Kidney (tissue), 14 donors: ENCODE measurements around the gene CHSY3. TPM values are rescaled to one million over a fixed set of nuclear protein-coding genes. Genes with fewer than 3 reads are reported as not detected.

Experiments used
- DNase-seq, 5 donors: peaks; one replicate each; pipeline ENCODE4 v3.0.0-alpha.2; 2013 to 2020
- FAIRE-seq: peaks from 2 replicates; lab custom pipeline; 2012; peaks lifted over from hg19 to GRCh38; lab: Jason Lieb, UNC
- H3K27ac ChIP-seq, 2 donors: one replicate each; pipeline ENCODE4 v1.7.0; 2013; ENCODE audit warnings: low read depth in 2 of 2, low read length in 2 of 2, inconsistent platforms in 1 of 2
- H3K27me3 ChIP-seq: one replicate; pipeline ENCODE4 v1.7.1; 2013; ENCODE audit warnings: low read length, inconsistent platforms; ENCODE audit not compliant: control insufficient read depth, insufficient read depth
- H3K36me3 ChIP-seq, 3 donors: one replicate each; pipeline versions ENCODE4 v1.7.0 to v1.7.1; 2013; ENCODE audit warnings: low read length in 3 of 3, control low read depth in 1 of 3, inconsistent platforms in 1 of 3; ENCODE audit not compliant: insufficient read depth in 3 of 3, control insufficient read depth in 2 of 3
- H3K4me1 ChIP-seq, 3 donors: one replicate each; pipeline versions ENCODE4 v1.7.0 to v1.7.1; 2013; ENCODE audit warnings: low read length in 3 of 3, inconsistent platforms in 1 of 3, low read depth in 1 of 3; ENCODE audit not compliant: control insufficient read depth in 2 of 3, insufficient read depth in 2 of 3
- H3K4me3 ChIP-seq, 3 donors: one replicate each; pipeline versions ENCODE4 v1.7.0 to v1.8.1; 2013; ENCODE audit warnings: low read length in 3 of 3, control low read depth in 1 of 3, inconsistent platforms in 1 of 3
- H3K9ac ChIP-seq, 3 donors: one replicate each; pipeline versions ENCODE4 v1.7.0 to v1.7.1; 2013; ENCODE audit warnings: low read length in 3 of 3, control low read depth in 1 of 3, inconsistent platforms in 1 of 3
- H3K9me3 ChIP-seq, 3 donors: one replicate each; pipeline versions ENCODE4 v1.7.0 to v1.7.1; 2013; ENCODE audit warnings: low read length in 3 of 3, control low read depth in 1 of 3, inconsistent platforms in 1 of 3; ENCODE audit not compliant: control insufficient read depth in 2 of 3, insufficient read depth in 1 of 3
- CTCF ChIP-seq: IDR thresholded peaks from 3 replicates; pipeline ENCODE4 v1.5.1; 2012; ENCODE audit warnings: mild to moderate bottlenecking, moderate library complexity, borderline replicate concordance; ENCODE audit not compliant: insufficient read depth; ENCODE audit errors: extremely low read depth
- intact Hi-C: fragments of 100-400 bp; cut with DNase I; formaldehyde crosslinking; loops from one replicate; pipeline ENCODE4 v1.11.1; 2022
- polyA plus RNA-seq: library from polyadenylated mRNA; stranded (reverse); fragments of 350-450 nt; fragmentation: Illumina TruSeq; extraction: RNeasy Lipid Tissue Mini Kit (QIAGEN cat#74804); gene quantifications from one replicate; pipeline ENCODE4 v1.2.3, GENCODE V29; 2014; ENCODE audit warnings: low read depth, low replicate concordance; ENCODE audit not compliant: insufficient read depth
- total RNA-seq: library from RNA; stranded (reverse); fragmentation: NEBNext Ultra II Directional; extraction: Animal tissue kit (Norgen Biotek cat#: 25700); gene quantifications from one replicate; pipeline ENCODE4 v1.2.1, GENCODE V29; 2021
- donor health status: control.
- donor health status: control.
- donor health status: control.
- donor health status: control.
- donor health status: control.
- donor health status: DM: yes; HTN: yes; CAD: no.
- donor health status: Normal renal cell carcinoma (clear cell type).

The CHSY3 gene
- total and polyA plus RNA-seq, 2 donors from 2014 or later, result 0.13 to 3.0 TPM

- Histone ChIP-seq H3K9ac (no peak overlapping the region), H3K4me1 (no peaks in the 10 kb centered on the region), H3K36me3 (no peaks in the 10 kb centered on the region), H3K27me3 (no peaks in the 10 kb centered on the region), H3K9me3 (no peaks in the 10 kb centered on the region), H3K27ac (no peak overlapping the region), H3K4me3 (no peak overlapping the region)
- intact Hi-C loops, result no loop called here
- no peak for FAIRE-seq
- no peak for TF ChIP-seq CTCF
- no peak for DNase-seq
Measured at GRCh38 chr5:130116462-130116861, 212.2 kb downstream of the CHSY3 start.

GRCh38 chr5:130116972-130117371 lies 212.7 kb downstream of the CHSY3 start:
- DNase-seq, result no peak
- no peak for FAIRE-seq
- Histone ChIP-seq H3K4me3 (no peak overlapping the region), H3K27ac (no peak overlapping the region), H3K9me3 (no peaks in the 10 kb centered on the region), H3K9ac (no peak overlapping the region), H3K4me1 (no peaks in the 10 kb centered on the region), H3K36me3 (no peaks in the 10 kb centered on the region), H3K27me3 (no peaks in the 10 kb centered on the region)
- intact Hi-C loops, result no loop called here
- no peak for TF ChIP-seq CTCF

- TF ChIP-seq CTCF, result no peak
- intact Hi-C loops, result no loop called here
- no peak for DNase-seq
Measured at GRCh38 chr5:130126746-130127145, 222.5 kb downstream of the CHSY3 start.

GRCh38 chr5:130135506-130135905 lies 231.2 kb downstream of the CHSY3 start:
- no peak for TF ChIP-seq CTCF
- intact Hi-C loops, result no loop called here
- FAIRE-seq (no peak), DNase-seq (no peak)
- Histone ChIP-seq H3K9me3 (no peaks in the 10 kb centered on the region), H3K27ac (no peak overlapping the region), H3K27me3 (no peaks in the 10 kb centered on the region), H3K36me3 (no peaks in the 10 kb centered on the region), H3K4me3 (no peak overlapping the region), H3K9ac (no peak overlapping the region), H3K4me1 (no peaks in the 10 kb centered on the region)

More at GRCh38 chr5:130126746-130127145, 222.5 kb downstream of the CHSY3 start:
- no peak for FAIRE-seq
- Histone ChIP-seq H3K27me3 (no peaks in the 10 kb centered on the region), H3K4me1 (no peaks in the 10 kb centered on the region), H3K9ac (no peak overlapping the region), H3K36me3 (no peaks in the 10 kb centered on the region), H3K27ac (no peak overlapping the region), H3K4me3 (no peak overlapping the region), H3K9me3 (no peaks in the 10 kb centered on the region)
